Neural cell (in vitro differentiated cells): ENCODE data around the gene MEGF11. TPM values are rescaled to one million over a fixed set of nuclear protein-coding genes. Genes with fewer than 3 reads are reported as not detected.

Experiments used
- H2AFZ ChIP-seq: fragments of 200-600, 300-800 bp; sonication (generic), shearing (Covaris generic); 2 replicates; pipeline ENCODE4 v1.6.0; 2014; ENCODE audit warnings: low read depth, mild to moderate bottlenecking, antibody characterized with exemption, low read length, moderate library complexity
- H3F3A ChIP-seq: fragments of 200-600 bp; shearing (Covaris generic); 2 replicates; pipeline ENCODE4 v1.6.1; 2016; ENCODE audit warnings: mild to moderate bottlenecking, moderate library complexity, mixed read lengths, antibody characterized with exemption, low read length; ENCODE audit not compliant: insufficient read depth, poor library complexity, severe bottlenecking
- H3K27ac ChIP-seq: fragments of 200-600, 300-800 bp; sonication (generic), shearing (Covaris generic); 2 replicates; pipeline ENCODE4 v1.5.1; 2014; ENCODE audit warnings: mild to moderate bottlenecking, low read length, moderate library complexity
- H3K27me3 ChIP-seq: fragments of 300-800, 200-600 bp; sonication (generic), shearing (Covaris generic); 2 replicates; pipeline ENCODE4 v1.6.0; 2014; ENCODE audit warnings: mild to moderate bottlenecking, low read depth, low read length, moderate library complexity; ENCODE audit not compliant: insufficient read depth
- H3K36me3 ChIP-seq: fragments of 300-800, 200-600 bp; sonication (generic), shearing (Covaris generic); 2 replicates; pipeline ENCODE4 v1.5.1; 2014; ENCODE audit warnings: mild to moderate bottlenecking, antibody characterized with exemption, low read length, moderate library complexity; ENCODE audit not compliant: insufficient read depth
- H3K4me2 ChIP-seq: fragments of 300-800, 200-600 bp; sonication (generic), shearing (Covaris generic); 2 replicates; pipeline ENCODE4 v1.6.0; 2014; ENCODE audit warnings: mild to moderate bottlenecking, low read length
- H3K4me3 ChIP-seq: fragments of 300-800, 200-600 bp; sonication (generic), shearing (Covaris generic); 2 replicates; pipeline ENCODE4 v1.5.1; 2014; ENCODE audit warnings: mild to moderate bottlenecking, low read length, moderate library complexity
- H3K79me2 ChIP-seq: fragments of 200-600 bp; shearing (Covaris generic); replicated peaks from 2 replicates; pipeline ENCODE4 v1.6.0; 2014; ENCODE audit warnings: mild to moderate bottlenecking, low read length, moderate library complexity; ENCODE audit not compliant: insufficient read depth
- H3K9ac ChIP-seq: fragments of 300-800, 200-600 bp; sonication (generic), shearing (Covaris generic); 2 replicates; pipeline ENCODE4 v1.6.1; 2016; ENCODE audit warnings: mild to moderate bottlenecking, low read length, mixed read lengths
- H3K9me2 ChIP-seq: fragments of 200-600 bp; shearing (Covaris generic); 2 replicates; pipeline ENCODE4 v1.6.1; 2016; ENCODE audit warnings: mild to moderate bottlenecking, low read length, mixed read lengths; ENCODE audit not compliant: insufficient read depth
- H3K9me3 ChIP-seq: fragments of 200-600, 300-800 bp; sonication (generic), shearing (Covaris generic); 2 replicates; pipeline ENCODE4 v1.6.1; 2016; ENCODE audit warnings: mild to moderate bottlenecking, mixed run types, low read length, moderate library complexity, mixed read lengths
- H4K20me1 ChIP-seq: fragments of 200-600 bp; shearing (Covaris generic); 2 replicates; pipeline ENCODE4 v1.6.1; 2016; ENCODE audit warnings: mild to moderate bottlenecking, mixed run types; ENCODE audit not compliant: insufficient read depth
- EP300 ChIP-seq: fragments of 450-650 bp; conservative IDR thresholded peaks from 2 replicates; pipeline ENCODE4 v1.6.1; 2014; ENCODE audit warnings: antibody characterized with exemption, mild to moderate bottlenecking, moderate library complexity; ENCODE audit not compliant: poor library complexity, severe bottlenecking
- EZH2 ChIP-seq: fragments of 200-600, 300-800 bp; shearing (Covaris generic), sonication (generic); IDR thresholded peaks from 2 replicates; pipeline ENCODE4 v1.6.1; 2014; ENCODE audit warnings: antibody characterized with exemption, low read length, borderline replicate concordance, mild to moderate bottlenecking; ENCODE audit not compliant: insufficient read depth, poor library complexity, severe bottlenecking
- MXI1 ChIP-seq: fragments of 450-650 bp; conservative IDR thresholded peaks from 2 replicates; pipeline ENCODE4 v1.6.1; 2014; ENCODE audit warnings: antibody characterized with exemption, mild to moderate bottlenecking; ENCODE audit not compliant: poor library complexity, severe bottlenecking
- POLR2AphosphoS5 ChIP-seq: IDR thresholded peaks from 2 replicates; pipeline ENCODE4 v1.6.1; 2012
- RAD21 ChIP-seq: fragments of 450-650 bp; conservative IDR thresholded peaks from 2 replicates; pipeline ENCODE4 v1.6.1; 2014; ENCODE audit warnings: antibody characterized with exemption, mild to moderate bottlenecking, moderate library complexity
- SMC3 ChIP-seq: fragments of 450-650 bp; conservative IDR thresholded peaks from 2 replicates; pipeline ENCODE4 v1.6.1; 2014; ENCODE audit warnings: antibody characterized with exemption, mild to moderate bottlenecking, moderate library complexity; ENCODE audit not compliant: poor library complexity
- TAF1 ChIP-seq: IDR thresholded peaks from 2 replicates; pipeline ENCODE4 v1.6.1; 2012; ENCODE audit warnings: low read depth
- polyA plus RNA-seq: library from polyadenylated mRNA; depleted of rRNA; stranded (reverse); fragments of >200 nt; gene quantifications from 2 replicates; pipeline ENCODE4 v1.2.3, GENCODE V29; 2014
- TF ChIP-seq, protein P1 (sequence below): IDR thresholded peaks from 2 replicates; pipeline ENCODE4 v1.6.1; 2012; ENCODE audit warnings: borderline replicate concordance
- TF ChIP-seq, protein P2 (sequence below): fragments of 450-650 bp; IDR thresholded peaks from 2 replicates; pipeline ENCODE4 v1.5.1; 2014; ENCODE audit warnings: antibody characterized with exemption, mild to moderate bottlenecking, moderate library complexity; ENCODE audit not compliant: poor library complexity, severe bottlenecking

The MEGF11 gene
- polyA plus RNA-seq, 1 donor from 2014 or later, result 0.64 TPM

DNA sequence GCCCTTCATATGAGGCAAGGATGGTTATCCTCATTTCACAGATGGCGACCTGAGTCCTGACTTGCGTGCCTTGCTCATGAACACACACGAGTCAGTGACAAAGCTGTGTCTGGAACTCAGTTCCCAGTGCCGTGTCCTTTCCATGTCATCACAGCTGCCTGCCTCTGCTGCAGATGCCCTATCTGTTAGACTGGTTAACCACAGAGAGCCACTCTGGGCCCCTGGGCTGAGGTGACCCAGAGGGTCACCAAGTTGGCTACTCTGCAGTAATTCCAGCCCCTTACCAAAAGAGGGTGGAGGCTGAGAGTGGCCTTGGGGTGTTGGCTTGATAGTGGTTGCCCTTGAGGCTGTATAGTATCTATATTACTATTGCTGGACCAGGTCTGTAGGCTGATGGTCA, 343.2 kb downstream of the MEGF11 start:
- H3K4me2 ChIP-seq, result no peak overlapping the region
- no peaks in the 10 kb centered on the region for H3K9me3 ChIP-seq
- no peak overlapping the region for H2AFZ ChIP-seq
- no peaks in the 10 kb centered on the region for H3K36me3 ChIP-seq
- no peaks in the 10 kb centered on the region for H3K9me2 ChIP-seq
- H3K9ac ChIP-seq, result no peak overlapping the region
- TF ChIP-seq TAF1, result no peak
- TF ChIP-seq, protein P1, sequence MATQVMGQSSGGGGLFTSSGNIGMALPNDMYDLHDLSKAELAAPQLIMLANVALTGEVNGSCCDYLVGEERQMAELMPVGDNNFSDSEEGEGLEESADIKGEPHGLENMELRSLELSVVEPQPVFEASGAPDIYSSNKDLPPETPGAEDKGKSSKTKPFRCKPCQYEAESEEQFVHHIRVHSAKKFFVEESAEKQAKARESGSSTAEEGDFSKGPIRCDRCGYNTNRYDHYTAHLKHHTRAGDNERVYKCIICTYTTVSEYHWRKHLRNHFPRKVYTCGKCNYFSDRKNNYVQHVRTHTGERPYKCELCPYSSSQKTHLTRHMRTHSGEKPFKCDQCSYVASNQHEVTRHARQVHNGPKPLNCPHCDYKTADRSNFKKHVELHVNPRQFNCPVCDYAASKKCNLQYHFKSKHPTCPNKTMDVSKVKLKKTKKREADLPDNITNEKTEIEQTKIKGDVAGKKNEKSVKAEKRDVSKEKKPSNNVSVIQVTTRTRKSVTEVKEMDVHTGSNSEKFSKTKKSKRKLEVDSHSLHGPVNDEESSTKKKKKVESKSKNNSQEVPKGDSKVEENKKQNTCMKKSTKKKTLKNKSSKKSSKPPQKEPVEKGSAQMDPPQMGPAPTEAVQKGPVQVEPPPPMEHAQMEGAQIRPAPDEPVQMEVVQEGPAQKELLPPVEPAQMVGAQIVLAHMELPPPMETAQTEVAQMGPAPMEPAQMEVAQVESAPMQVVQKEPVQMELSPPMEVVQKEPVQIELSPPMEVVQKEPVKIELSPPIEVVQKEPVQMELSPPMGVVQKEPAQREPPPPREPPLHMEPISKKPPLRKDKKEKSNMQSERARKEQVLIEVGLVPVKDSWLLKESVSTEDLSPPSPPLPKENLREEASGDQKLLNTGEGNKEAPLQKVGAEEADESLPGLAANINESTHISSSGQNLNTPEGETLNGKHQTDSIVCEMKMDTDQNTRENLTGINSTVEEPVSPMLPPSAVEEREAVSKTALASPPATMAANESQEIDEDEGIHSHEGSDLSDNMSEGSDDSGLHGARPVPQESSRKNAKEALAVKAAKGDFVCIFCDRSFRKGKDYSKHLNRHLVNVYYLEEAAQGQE, result no peak
- no peak for TF ChIP-seq MXI1
- no peaks in the 10 kb centered on the region for H4K20me1 ChIP-seq
- no peaks in the 10 kb centered on the region for H3K79me2 ChIP-seq
- H3K27ac ChIP-seq, result no peak overlapping the region
- H3K4me3 ChIP-seq, result no peak overlapping the region
- H3F3A ChIP-seq, result no peaks in the 10 kb centered on the region
- no peaks in the 10 kb centered on the region for H3K27me3 ChIP-seq

DNA sequence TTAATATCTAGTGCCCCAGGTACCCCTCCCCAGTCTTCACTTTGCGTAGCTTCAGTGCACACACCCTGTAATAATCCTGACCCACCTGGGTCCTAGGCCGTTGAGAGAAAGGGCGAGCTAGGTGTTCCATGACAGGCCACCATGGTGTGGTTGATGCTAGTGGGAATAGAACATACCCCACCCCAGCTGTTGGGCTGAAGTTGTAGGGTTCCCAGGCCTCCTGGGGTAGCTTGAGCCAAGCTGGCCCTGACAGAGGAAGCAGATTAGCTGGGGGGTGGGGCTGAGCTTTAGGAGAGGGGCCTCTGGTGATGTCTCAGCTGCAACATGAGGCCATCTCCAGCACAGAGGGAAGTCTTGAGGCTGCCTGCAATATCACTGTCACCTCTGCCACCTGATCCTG, 343.7 kb downstream of the MEGF11 start:
- Histone ChIP-seq H3F3A (no peaks in the 10 kb centered on the region), H3K9me2 (no peaks in the 10 kb centered on the region), H3K4me3 (no peak overlapping the region), H3K4me2 (no peak overlapping the region), H3K36me3 (no peaks in the 10 kb centered on the region), H2AFZ (no peak overlapping the region), H3K27me3 (no peaks in the 10 kb centered on the region), H3K79me2 (no peaks in the 10 kb centered on the region), H3K9me3 (no peaks in the 10 kb centered on the region), H4K20me1 (no peaks in the 10 kb centered on the region), H3K27ac (no peak overlapping the region), H3K9ac (no peak overlapping the region)
- TF ChIP-seq, protein P1, result no peak
- TF ChIP-seq MXI1 (no peak), POLR2AphosphoS5 (no peak), SMC3 (no peak), EZH2 (no peak), EP300 (no peak), RAD21 (no peak), TAF1 (no peak)
- TF ChIP-seq, protein P2, sequence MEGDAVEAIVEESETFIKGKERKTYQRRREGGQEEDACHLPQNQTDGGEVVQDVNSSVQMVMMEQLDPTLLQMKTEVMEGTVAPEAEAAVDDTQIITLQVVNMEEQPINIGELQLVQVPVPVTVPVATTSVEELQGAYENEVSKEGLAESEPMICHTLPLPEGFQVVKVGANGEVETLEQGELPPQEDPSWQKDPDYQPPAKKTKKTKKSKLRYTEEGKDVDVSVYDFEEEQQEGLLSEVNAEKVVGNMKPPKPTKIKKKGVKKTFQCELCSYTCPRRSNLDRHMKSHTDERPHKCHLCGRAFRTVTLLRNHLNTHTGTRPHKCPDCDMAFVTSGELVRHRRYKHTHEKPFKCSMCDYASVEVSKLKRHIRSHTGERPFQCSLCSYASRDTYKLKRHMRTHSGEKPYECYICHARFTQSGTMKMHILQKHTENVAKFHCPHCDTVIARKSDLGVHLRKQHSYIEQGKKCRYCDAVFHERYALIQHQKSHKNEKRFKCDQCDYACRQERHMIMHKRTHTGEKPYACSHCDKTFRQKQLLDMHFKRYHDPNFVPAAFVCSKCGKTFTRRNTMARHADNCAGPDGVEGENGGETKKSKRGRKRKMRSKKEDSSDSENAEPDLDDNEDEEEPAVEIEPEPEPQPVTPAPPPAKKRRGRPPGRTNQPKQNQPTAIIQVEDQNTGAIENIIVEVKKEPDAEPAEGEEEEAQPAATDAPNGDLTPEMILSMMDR, result no peak
